Measurements from ENCODE around the gene FKBP2. TPM values are rescaled to one million over a fixed set of nuclear protein-coding genes. Genes with fewer than 3 reads are reported as not detected.

Gene FKBP2
- total and polyA plus RNA-seq, 2 of the 13 experiments (the other 11 are each of a cell fraction or from before 2014, with no cell fraction given) = 30.1 to 53.3 TPM

GRCh38 chr11:64230171-64230984 lies 10.5 kb upstream of the FKBP2 start, which contains the start of gene DNAJC4 (continued):
- TF ChIP-seq ZNF687 (CRISPR knock-in tag; IDR thresholded peaks at IDR 0.05) (peak; percentile 77), ARHGAP35 (CRISPR knock-in tag; IDR thresholded peaks at IDR 0.05; ENCODE audit: borderline replicate concordance) (0 out of 2 replicates have a peak, but pooled peaks have one; percentile 39), MXD4 (CRISPR knock-in tag; IDR thresholded peaks at IDR 0.05) (0 out of 2 replicates have a peak, but pooled peaks have one; percentile 27), CSRNP1 (CRISPR knock-in tag; IDR thresholded peaks at IDR 0.05) (peak; percentile 98), HIVEP1 (CRISPR knock-in tag; IDR thresholded peaks at IDR 0.05) (0 out of 2 replicates have a peak, but pooled peaks have one; percentile 39), SMAD9 (CRISPR knock-in tag; IDR thresholded peaks at IDR 0.05) (no peak), SRY (CRISPR knock-in tag; IDR thresholded peaks at IDR 0.05) (0 out of 2 replicates have a peak, but pooled peaks have one; percentile 56), ZNF772 (CRISPR knock-in tag; IDR thresholded peaks at IDR 0.05) (peak; percentile 81; the same call in 1 of the 2 replicates), KAT8 (CRISPR knock-in tag; IDR thresholded peaks at IDR 0.05) (peak; percentile 58), MNT (IDR thresholded peaks at IDR 0.05) (no peak), PAXIP1 (CRISPR knock-in tag; conservative IDR thresholded peaks at IDR 0.05) (no peak; the same call in 1 of the 2 replicates)
- TF ChIP-seq, protein P1, sequence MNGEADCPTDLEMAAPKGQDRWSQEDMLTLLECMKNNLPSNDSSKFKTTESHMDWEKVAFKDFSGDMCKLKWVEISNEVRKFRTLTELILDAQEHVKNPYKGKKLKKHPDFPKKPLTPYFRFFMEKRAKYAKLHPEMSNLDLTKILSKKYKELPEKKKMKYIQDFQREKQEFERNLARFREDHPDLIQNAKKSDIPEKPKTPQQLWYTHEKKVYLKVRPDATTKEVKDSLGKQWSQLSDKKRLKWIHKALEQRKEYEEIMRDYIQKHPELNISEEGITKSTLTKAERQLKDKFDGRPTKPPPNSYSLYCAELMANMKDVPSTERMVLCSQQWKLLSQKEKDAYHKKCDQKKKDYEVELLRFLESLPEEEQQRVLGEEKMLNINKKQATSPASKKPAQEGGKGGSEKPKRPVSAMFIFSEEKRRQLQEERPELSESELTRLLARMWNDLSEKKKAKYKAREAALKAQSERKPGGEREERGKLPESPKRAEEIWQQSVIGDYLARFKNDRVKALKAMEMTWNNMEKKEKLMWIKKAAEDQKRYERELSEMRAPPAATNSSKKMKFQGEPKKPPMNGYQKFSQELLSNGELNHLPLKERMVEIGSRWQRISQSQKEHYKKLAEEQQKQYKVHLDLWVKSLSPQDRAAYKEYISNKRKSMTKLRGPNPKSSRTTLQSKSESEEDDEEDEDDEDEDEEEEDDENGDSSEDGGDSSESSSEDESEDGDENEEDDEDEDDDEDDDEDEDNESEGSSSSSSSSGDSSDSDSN (CRISPR knock-in tag; IDR thresholded peaks at IDR 0.05) = peak; percentile 58; the same call in 1 of the 2 replicates

Measured in HepG2 (cell line).